Measurements from ENCODE around the gene VTN.

DNA sequence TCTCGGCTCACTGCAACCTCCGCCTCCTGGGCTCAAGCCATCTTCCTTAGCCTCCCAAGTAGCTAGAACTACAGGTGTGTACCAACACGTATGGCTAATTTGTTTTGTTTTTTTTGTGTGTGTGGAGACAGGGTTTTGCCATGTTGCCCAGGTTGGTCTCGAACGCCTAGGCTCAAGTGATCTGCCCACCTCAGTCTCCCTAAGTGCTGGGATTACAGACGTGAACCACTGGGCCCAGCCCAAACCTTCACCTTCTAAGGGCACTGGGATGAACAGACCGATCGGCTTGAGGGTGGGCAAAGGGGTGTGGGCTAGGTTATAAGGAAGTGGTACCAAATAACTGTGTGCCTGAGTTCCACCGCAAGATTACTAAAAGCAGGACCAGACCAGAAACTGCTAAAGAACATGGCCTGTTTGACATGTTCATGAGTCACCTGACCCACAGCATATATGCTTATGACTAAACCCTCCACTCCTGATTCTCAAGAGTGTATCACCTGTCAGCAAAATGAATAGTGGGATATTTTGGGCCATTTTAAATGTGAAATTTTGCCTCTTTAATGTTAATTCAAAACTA lies 43.0 kb downstream of the VTN start:
- TF ChIP-seq CTCF (optimal IDR thresholded peaks at IDR 0.05 in 1 of 3, IDR thresholded peaks at IDR 0.05 in 1 of 3, conservative IDR thresholded peaks at IDR 0.05 in 1 of 3; ENCODE audit: extremely low read depth in 1 of 3, insufficient read depth in 2 of 3, low read length in 3 of 3) (no peak), EZH2 (IDR thresholded peaks at IDR 0.05; ENCODE audit: low read length) (no peak)

All from keratinocyte (primary cell).